Glutamatergic neuron (in vitro differentiated cells): ENCODE measurements around the gene COP1. TPM values are rescaled to one million over a fixed set of nuclear protein-coding genes. Genes with fewer than 3 reads are reported as not detected.

ENCODE experiments used
- DNase-seq: peaks from one replicate; pipeline ENCODE4 v3.0.0; 2022
- H3K27ac Mint-ChIP-seq: one replicate; pipeline ENCODE4 v1.8.0; 2020; ENCODE audit warnings: mild to moderate bottlenecking, mixed read lengths, inconsistent platforms; ENCODE audit not compliant: unreplicated experiment
- H3K27me3 Mint-ChIP-seq: one replicate; pipeline ENCODE4 v1.8.0; 2020; ENCODE audit warnings: mild to moderate bottlenecking, moderate library complexity, mixed read lengths, inconsistent platforms; ENCODE audit not compliant: unreplicated experiment
- H3K36me3 Mint-ChIP-seq: one replicate; pipeline ENCODE4 v1.8.0; 2020; ENCODE audit warnings: mild to moderate bottlenecking, mixed read lengths, inconsistent platforms; ENCODE audit not compliant: unreplicated experiment
- H3K4me1 Mint-ChIP-seq: one replicate; pipeline ENCODE4 v1.8.0; 2020; ENCODE audit warnings: mild to moderate bottlenecking, low read depth, mixed read lengths, inconsistent platforms; ENCODE audit not compliant: unreplicated experiment
- H3K4me3 Mint-ChIP-seq: one replicate; pipeline ENCODE4 v1.8.0; 2020; ENCODE audit warnings: mild to moderate bottlenecking, mixed read lengths, inconsistent platforms; ENCODE audit not compliant: unreplicated experiment
- H3K9me3 Mint-ChIP-seq: one replicate; pipeline ENCODE4 v1.8.0; 2020; ENCODE audit warnings: mild to moderate bottlenecking, moderate library complexity, mixed read lengths, inconsistent platforms; ENCODE audit not compliant: unreplicated experiment
- total RNA-seq: library from RNA; stranded (reverse); fragmentation: NEBNext Ultra II Directional; extraction: Animal tissue kit (Norgen Biotek cat#: 25700); gene quantifications from one replicate; pipeline ENCODE4 v1.2.1, GENCODE V29; 2021; ENCODE audit not compliant: unreplicated experiment
- TF ChIP-seq, protein P1 (sequence below): fragments of 200-600 bp; sonication (generic); IDR thresholded peaks from one replicate; pipeline ENCODE4 v1.5.0; 2021; ENCODE audit not compliant: partially characterized antibody, unreplicated experiment

The COP1 gene
- total RNA-seq, 1 donor from 2014 or later = 52.3 TPM

- TF ChIP-seq, protein P1, sequence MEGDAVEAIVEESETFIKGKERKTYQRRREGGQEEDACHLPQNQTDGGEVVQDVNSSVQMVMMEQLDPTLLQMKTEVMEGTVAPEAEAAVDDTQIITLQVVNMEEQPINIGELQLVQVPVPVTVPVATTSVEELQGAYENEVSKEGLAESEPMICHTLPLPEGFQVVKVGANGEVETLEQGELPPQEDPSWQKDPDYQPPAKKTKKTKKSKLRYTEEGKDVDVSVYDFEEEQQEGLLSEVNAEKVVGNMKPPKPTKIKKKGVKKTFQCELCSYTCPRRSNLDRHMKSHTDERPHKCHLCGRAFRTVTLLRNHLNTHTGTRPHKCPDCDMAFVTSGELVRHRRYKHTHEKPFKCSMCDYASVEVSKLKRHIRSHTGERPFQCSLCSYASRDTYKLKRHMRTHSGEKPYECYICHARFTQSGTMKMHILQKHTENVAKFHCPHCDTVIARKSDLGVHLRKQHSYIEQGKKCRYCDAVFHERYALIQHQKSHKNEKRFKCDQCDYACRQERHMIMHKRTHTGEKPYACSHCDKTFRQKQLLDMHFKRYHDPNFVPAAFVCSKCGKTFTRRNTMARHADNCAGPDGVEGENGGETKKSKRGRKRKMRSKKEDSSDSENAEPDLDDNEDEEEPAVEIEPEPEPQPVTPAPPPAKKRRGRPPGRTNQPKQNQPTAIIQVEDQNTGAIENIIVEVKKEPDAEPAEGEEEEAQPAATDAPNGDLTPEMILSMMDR = no peak
- no peak for DNase-seq
- H3K36me3 Mint-ChIP-seq = no peaks in the 10 kb centered on the region
- no peak overlapping the region for H3K4me3 Mint-ChIP-seq
- H3K27me3 Mint-ChIP-seq = peaks cover 3% of the 10 kb centered on the region
- no peak overlapping the region for H3K27ac Mint-ChIP-seq
- H3K4me1 Mint-ChIP-seq = no peaks in the 10 kb centered on the region
- peaks cover 2% of the 10 kb centered on the region for H3K9me3 Mint-ChIP-seq
Measured at GRCh38 chr1:176178316-176178715, 28.8 kb downstream of the COP1 start.

DNA sequence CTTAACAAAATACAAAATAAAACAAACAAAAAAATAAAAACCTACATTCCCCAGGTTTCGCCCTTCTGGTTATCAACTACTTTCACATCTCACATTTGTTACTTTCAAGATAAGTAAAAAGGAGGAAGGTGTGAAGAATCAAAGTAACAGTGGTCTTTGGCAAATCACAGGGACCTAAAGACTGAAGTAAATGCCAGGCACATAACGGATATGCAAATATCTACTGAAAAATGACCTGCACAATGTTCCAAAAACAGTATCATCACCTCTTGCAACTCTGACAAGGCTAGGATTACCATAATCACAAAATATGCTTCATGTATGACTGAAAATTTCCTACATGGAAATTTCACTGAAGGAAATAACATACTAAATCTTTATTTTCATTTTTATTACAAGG is 29.3 kb downstream of the COP1 start:
- Mint-ChIP-seq H3K36me3 (no peaks in the 10 kb centered on the region), H3K4me1 (no peaks in the 10 kb centered on the region), H3K27me3 (peaks cover 3% of the 10 kb centered on the region), H3K9me3 (peaks cover 2% of the 10 kb centered on the region), H3K27ac (no peak overlapping the region), H3K4me3 (no peak overlapping the region)
- TF ChIP-seq, protein P1 = no peak
- DNase-seq = no peak

GRCh38 chr1:176174108-176174507 is 33.0 kb downstream of the COP1 start:
- peaks cover 14% of the 10 kb centered on the region for H3K36me3 Mint-ChIP-seq
- H3K27me3 Mint-ChIP-seq = peaks cover 3% of the 10 kb centered on the region
- DNase-seq = no peak

DNA sequence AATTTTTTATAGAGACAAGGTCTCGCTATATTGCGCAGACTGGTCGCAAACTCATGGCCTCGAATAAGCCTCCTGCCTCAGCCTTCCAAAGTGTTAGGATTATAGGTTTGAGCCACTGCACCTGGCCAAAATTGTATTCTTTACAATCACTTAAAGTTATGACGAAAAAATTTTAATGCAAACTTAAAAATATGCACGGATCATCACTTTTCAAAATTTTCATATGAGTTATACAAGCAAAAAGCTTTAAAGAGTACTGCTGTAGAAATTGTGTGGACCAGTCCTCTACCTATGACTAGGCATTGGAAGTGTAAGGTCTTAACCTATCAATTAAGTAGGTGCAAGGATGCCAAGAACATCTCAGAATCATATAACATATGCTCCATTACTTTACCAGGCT is 34.9 kb downstream of the COP1 start:
- no peak overlapping the region for H3K4me3 Mint-ChIP-seq

More at GRCh38 chr1:176174108-176174507, 33.0 kb downstream of the COP1 start:
- Mint-ChIP-seq H3K9me3 (peaks cover 2% of the 10 kb centered on the region), H3K27ac (no peak overlapping the region), H3K4me3 (no peak overlapping the region), H3K4me1 (no peaks in the 10 kb centered on the region)
- TF ChIP-seq, protein P1 = no peak

DNA sequence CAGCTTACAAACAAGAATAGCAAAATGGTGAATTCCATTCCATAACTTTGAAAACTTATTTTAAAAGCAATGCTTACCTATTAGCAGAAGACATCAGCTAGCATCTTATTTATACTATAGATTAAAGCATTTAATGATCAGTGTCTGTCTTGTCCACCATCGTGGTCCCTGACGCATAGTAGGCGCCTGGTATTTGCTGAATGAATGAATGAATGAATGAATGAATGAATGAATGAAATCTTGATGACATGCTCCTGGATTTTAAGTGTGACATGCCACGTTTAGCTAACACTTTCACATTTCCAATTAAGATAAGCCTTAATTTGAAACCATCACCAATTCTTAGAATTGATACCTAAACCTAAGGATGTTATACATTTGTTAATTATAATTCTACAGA is 39.9 kb downstream of the COP1 start:
- Mint-ChIP-seq H3K4me1 (no peaks in the 10 kb centered on the region), H3K27me3 (no peaks in the 10 kb centered on the region), H3K9me3 (no peaks in the 10 kb centered on the region), H3K4me3 (no peak overlapping the region), H3K36me3 (peaks cover 14% of the 10 kb centered on the region), H3K27ac (no peak overlapping the region)
- TF ChIP-seq, protein P1 = no peak
- DNase-seq = no peak

More for the DNA sequence above, 34.9 kb downstream of the COP1 start:
- peaks cover 3% of the 10 kb centered on the region for H3K27me3 Mint-ChIP-seq
- H3K9me3 Mint-ChIP-seq = peaks cover 2% of the 10 kb centered on the region
- H3K4me1 Mint-ChIP-seq = no peaks in the 10 kb centered on the region
- no peak for DNase-seq
- TF ChIP-seq, protein P1 = no peak
- H3K36me3 Mint-ChIP-seq = peaks cover 14% of the 10 kb centered on the region
- H3K27ac Mint-ChIP-seq = no peak overlapping the region
